Measurements from ENCODE around the gene NME7. TPM values are rescaled to one million over a fixed set of nuclear protein-coding genes. Genes with fewer than 3 reads are reported as not detected.

The NME7 gene
- polyA plus RNA-seq, 1 of the 3 experiments (the other 2 are of a cell fraction): 13.7 TPM

DNA sequence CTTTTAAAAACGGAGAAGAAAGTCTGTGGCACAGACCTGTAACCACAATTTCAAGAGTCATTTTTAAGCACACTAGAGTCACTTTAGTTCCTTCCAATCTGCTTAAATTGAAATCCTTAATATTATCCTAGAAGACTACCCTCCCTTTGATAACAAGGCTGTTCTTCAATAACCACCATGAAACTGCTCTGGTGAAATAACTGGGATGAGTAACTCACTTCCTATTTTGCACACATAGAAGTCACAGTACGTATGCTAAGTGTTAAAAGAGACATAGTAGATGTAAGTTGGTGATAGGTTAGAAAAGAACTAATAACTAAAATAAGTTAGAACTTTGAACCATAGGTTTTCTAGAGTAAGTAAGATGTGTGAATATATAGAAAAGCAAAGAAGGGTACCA, 107.8 kb downstream of the NME7 start (continued):
- TF ChIP-seq, protein P1, sequence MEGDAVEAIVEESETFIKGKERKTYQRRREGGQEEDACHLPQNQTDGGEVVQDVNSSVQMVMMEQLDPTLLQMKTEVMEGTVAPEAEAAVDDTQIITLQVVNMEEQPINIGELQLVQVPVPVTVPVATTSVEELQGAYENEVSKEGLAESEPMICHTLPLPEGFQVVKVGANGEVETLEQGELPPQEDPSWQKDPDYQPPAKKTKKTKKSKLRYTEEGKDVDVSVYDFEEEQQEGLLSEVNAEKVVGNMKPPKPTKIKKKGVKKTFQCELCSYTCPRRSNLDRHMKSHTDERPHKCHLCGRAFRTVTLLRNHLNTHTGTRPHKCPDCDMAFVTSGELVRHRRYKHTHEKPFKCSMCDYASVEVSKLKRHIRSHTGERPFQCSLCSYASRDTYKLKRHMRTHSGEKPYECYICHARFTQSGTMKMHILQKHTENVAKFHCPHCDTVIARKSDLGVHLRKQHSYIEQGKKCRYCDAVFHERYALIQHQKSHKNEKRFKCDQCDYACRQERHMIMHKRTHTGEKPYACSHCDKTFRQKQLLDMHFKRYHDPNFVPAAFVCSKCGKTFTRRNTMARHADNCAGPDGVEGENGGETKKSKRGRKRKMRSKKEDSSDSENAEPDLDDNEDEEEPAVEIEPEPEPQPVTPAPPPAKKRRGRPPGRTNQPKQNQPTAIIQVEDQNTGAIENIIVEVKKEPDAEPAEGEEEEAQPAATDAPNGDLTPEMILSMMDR (IDR thresholded peaks at IDR 0.05): no peak
- TF ChIP-seq NRF1 (IDR thresholded peaks at IDR 0.05; ENCODE audit: low read depth, low read length) (no peak), SIN3A (IDR thresholded peaks at IDR 0.05; ENCODE audit: borderline replicate concordance, low read depth, low read length) (no peak), EZH2phosphoT487 (IDR thresholded peaks at IDR 0.05; ENCODE audit: borderline replicate concordance, low read depth) (no peak), REST (IDR thresholded peaks at IDR 0.05; ENCODE audit: low read depth, low read length) (no peak)

DNA sequence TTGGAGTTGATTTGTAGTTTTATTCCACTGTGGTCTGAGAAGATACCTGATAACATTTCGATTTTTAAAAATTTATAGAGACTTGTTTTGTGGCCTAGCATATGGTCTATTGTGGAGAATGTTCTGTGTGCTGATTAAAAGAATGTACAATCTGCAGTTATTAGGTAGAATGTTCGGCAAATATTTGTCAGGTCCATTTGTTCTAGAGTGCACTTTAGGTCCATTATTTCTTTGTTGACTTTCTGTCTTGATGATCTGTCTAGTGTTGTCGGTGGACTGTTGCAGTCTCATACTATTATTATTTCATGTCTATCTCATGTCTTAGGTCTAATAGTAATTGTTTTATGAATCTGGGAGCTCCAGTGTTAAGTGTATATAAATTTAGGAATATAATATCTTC, 116.8 kb downstream of the NME7 start:
- ChIA-PET CTCF (no interaction called here), POLR2A (no interaction called here)
- H3K4me1 ChIP-seq (ENCODE audit: control insufficient read depth in 1 of 2, insufficient read depth in 2 of 2, low read depth in 1 of 2, low read length in 1 of 2): no peaks in the 10 kb centered on the region
- H3K27ac ChIP-seq (ENCODE audit: low read depth in 2 of 2, low read length in 1 of 2): no peak overlapping the region
- H4K20me1 ChIP-seq (ENCODE audit: insufficient read depth): no peaks in the 10 kb centered on the region
- H3K9me2 ChIP-seq: no peaks in the 10 kb centered on the region
- H3F3A ChIP-seq (replicated peaks; ENCODE audit: insufficient read depth): peaks cover 6% of the 10 kb centered on the region
- 0 out of 2 replicates have a peak, but pooled peaks cover 3% of the 10 kb centered on the region for H3K9me3 ChIP-seq
- no peak overlapping the region for H3K4me3 ChIP-seq (ENCODE audit: low read depth in 2 of 2, low read length in 1 of 2)
- no peak overlapping the region for H2AFZ ChIP-seq (ENCODE audit: low read depth)
- H3K9ac ChIP-seq: no peak overlapping the region
- TF ChIP-seq MEF2A (IDR thresholded peaks at IDR 0.05; ENCODE audit: borderline replicate concordance, low read depth): no peak
- TF ChIP-seq RAD21 (IDR thresholded peaks at IDR 0.05; ENCODE audit: low read length): no peak
- TF ChIP-seq, protein P2, sequence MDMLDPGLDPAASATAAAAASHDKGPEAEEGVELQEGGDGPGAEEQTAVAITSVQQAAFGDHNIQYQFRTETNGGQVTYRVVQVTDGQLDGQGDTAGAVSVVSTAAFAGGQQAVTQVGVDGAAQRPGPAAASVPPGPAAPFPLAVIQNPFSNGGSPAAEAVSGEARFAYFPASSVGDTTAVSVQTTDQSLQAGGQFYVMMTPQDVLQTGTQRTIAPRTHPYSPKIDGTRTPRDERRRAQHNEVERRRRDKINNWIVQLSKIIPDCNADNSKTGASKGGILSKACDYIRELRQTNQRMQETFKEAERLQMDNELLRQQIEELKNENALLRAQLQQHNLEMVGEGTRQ (IDR thresholded peaks at IDR 0.05; ENCODE audit: borderline replicate concordance, low read depth, low read length): no peak
- TF ChIP-seq EZH2phosphoT487 (IDR thresholded peaks at IDR 0.05; ENCODE audit: borderline replicate concordance, low read depth): no peak
- no peak for TF ChIP-seq YY1 (IDR thresholded peaks at IDR 0.05; ENCODE audit: low read depth)
- TF ChIP-seq TEAD4 (IDR thresholded peaks at IDR 0.05; ENCODE audit: borderline replicate concordance, insufficient read depth): no peak
- TF ChIP-seq EP300 (IDR thresholded peaks at IDR 0.05; ENCODE audit: borderline replicate concordance in 1 of 2, low read depth in 1 of 2, low read length in 1 of 2): no peak
- no peak for TF ChIP-seq GABPA (IDR thresholded peaks at IDR 0.05; ENCODE audit: low read depth)
- TF ChIP-seq FOXM1 (IDR thresholded peaks at IDR 0.05; ENCODE audit: low read depth): no peak
- TF ChIP-seq FOSL2 (IDR thresholded peaks at IDR 0.05; ENCODE audit: borderline replicate concordance, low read depth): no peak
- no peak for TF ChIP-seq GATA2 (CRISPR knock-in tag; IDR thresholded peaks at IDR 0.05)
- TF ChIP-seq CHD2 (IDR thresholded peaks at IDR 0.05; ENCODE audit: low read length, partially characterized antibody): no peak
- no peak for TF ChIP-seq PBX3 (IDR thresholded peaks at IDR 0.05)
- H3K36me3 ChIP-seq (replicated peaks in 1 of 2; ENCODE audit: control insufficient read depth in 1 of 2, insufficient read depth in 2 of 2, low read length in 1 of 2): peaks cover 0 to 4% of the 10 kb centered on the region in 2 experiments
- H3K27me3 ChIP-seq (ENCODE audit: insufficient read depth): no peaks in the 10 kb centered on the region
- WGBS (ENCODE audit: low lambda C conversion rate): 68% methylated on average over 3 of the region's 3 CpGs
- no peak for DNase-seq
- no peak overlapping the region for H3K4me2 ChIP-seq
- H3K79me2 ChIP-seq (ENCODE audit: insufficient read depth): no peaks in the 10 kb centered on the region

Data from SK-N-SH (cell line).